ENCODE results near the gene CALD1.

The CALD1 gene

GRCh38 chr7:134768243-134768642, 11.2 kb upstream of the CALD1 start:
- no peak overlapping the region for H3K9ac ChIP-seq (ENCODE audit: low read depth, low read length)
- no peak for DNase-seq
- no peaks in the 10 kb centered on the region for H3K4me1 ChIP-seq (ENCODE audit: insufficient read depth, low read length)
- H2AFZ ChIP-seq (ENCODE audit: low read depth, low read length): no peak overlapping the region
- no peak overlapping the region for H3K27ac ChIP-seq (ENCODE audit: low read length)
- H4K20me1 ChIP-seq (ENCODE audit: insufficient read depth, low read length): no peaks in the 10 kb centered on the region
- no peak for ATAC-seq (ENCODE audit: insufficient read depth, low read depth)
- no peak overlapping the region for H3K4me2 ChIP-seq (ENCODE audit: insufficient read depth, low read length)
- H3K27me3 ChIP-seq (ENCODE audit: insufficient read depth, low read length, poor library complexity): no peaks in the 10 kb centered on the region
- no peak overlapping the region for H3K4me3 ChIP-seq (ENCODE audit: low read depth in 1 of 2, low read length in 2 of 2)
- no peaks in the 10 kb centered on the region for H3K36me3 ChIP-seq (ENCODE audit: insufficient read depth, low read length)
- TF ChIP-seq CTCF (IDR thresholded peaks at IDR 0.05; ENCODE audit: borderline replicate concordance, extremely low read depth, low read length, poor library complexity, severe bottlenecking): no peak
- no peak for TF ChIP-seq EZH2 (IDR thresholded peaks at IDR 0.05; ENCODE audit: borderline replicate concordance, low read depth, low read length, severe bottlenecking)
- no peaks in the 10 kb centered on the region for H3K79me2 ChIP-seq (ENCODE audit: insufficient read depth, low read length)
- no peaks in the 10 kb centered on the region for H3K9me3 ChIP-seq (ENCODE audit: insufficient read depth, low read length, severe bottlenecking)

- no peaks in the 10 kb centered on the region for H4K20me1 ChIP-seq (ENCODE audit: insufficient read depth, low read length)
- ATAC-seq (ENCODE audit: insufficient read depth, low read depth) (no peak), DNase-seq (no peak)
- H3K4me3 ChIP-seq (ENCODE audit: low read depth in 1 of 2, low read length in 2 of 2): no peak overlapping the region
- no peaks in the 10 kb centered on the region for H3K4me1 ChIP-seq (ENCODE audit: insufficient read depth, low read length)
- H3K36me3 ChIP-seq (ENCODE audit: insufficient read depth, low read length): no peaks in the 10 kb centered on the region
- TF ChIP-seq CTCF (IDR thresholded peaks at IDR 0.05; ENCODE audit: borderline replicate concordance, extremely low read depth, low read length, poor library complexity, severe bottlenecking): no peak
- TF ChIP-seq EZH2 (IDR thresholded peaks at IDR 0.05; ENCODE audit: borderline replicate concordance, low read depth, low read length, severe bottlenecking): no peak
- no peak overlapping the region for H3K9ac ChIP-seq (ENCODE audit: low read depth, low read length)
- no peak overlapping the region for H2AFZ ChIP-seq (ENCODE audit: low read depth, low read length)
- no peaks in the 10 kb centered on the region for H3K79me2 ChIP-seq (ENCODE audit: insufficient read depth, low read length)
- H3K9me3 ChIP-seq (ENCODE audit: insufficient read depth, low read length, severe bottlenecking): no peaks in the 10 kb centered on the region
- H3K27me3 ChIP-seq (ENCODE audit: insufficient read depth, low read length, poor library complexity): no peaks in the 10 kb centered on the region
- no peak overlapping the region for H3K27ac ChIP-seq (ENCODE audit: low read length)
- H3K4me2 ChIP-seq (ENCODE audit: insufficient read depth, low read length): no peak overlapping the region
Measured at GRCh38 chr7:134770676-134771075, 8.8 kb upstream of the CALD1 start.

- Histone ChIP-seq H3K4me2 (ENCODE audit: insufficient read depth, low read length) (no peak overlapping the region), H3K27ac (ENCODE audit: low read length) (no peak overlapping the region), H3K4me3 (ENCODE audit: low read depth in 1 of 2, low read length in 2 of 2) (no peak overlapping the region), H3K79me2 (ENCODE audit: insufficient read depth, low read length) (no peaks in the 10 kb centered on the region), H2AFZ (ENCODE audit: low read depth, low read length) (no peak overlapping the region), H3K27me3 (ENCODE audit: insufficient read depth, low read length, poor library complexity) (no peaks in the 10 kb centered on the region), H3K4me1 (ENCODE audit: insufficient read depth, low read length) (no peaks in the 10 kb centered on the region), H3K9me3 (ENCODE audit: insufficient read depth, low read length, severe bottlenecking) (no peaks in the 10 kb centered on the region), H4K20me1 (ENCODE audit: insufficient read depth, low read length) (no peaks in the 10 kb centered on the region), H3K9ac (ENCODE audit: low read depth, low read length) (no peak overlapping the region), H3K36me3 (ENCODE audit: insufficient read depth, low read length) (no peaks in the 10 kb centered on the region)
- no peak for TF ChIP-seq EZH2 (IDR thresholded peaks at IDR 0.05; ENCODE audit: borderline replicate concordance, low read depth, low read length, severe bottlenecking)
- TF ChIP-seq CTCF (IDR thresholded peaks at IDR 0.05; ENCODE audit: borderline replicate concordance, extremely low read depth, low read length, poor library complexity, severe bottlenecking): no peak
- no peak for DNase-seq
- ATAC-seq (ENCODE audit: insufficient read depth, low read depth): no peak
Measured at GRCh38 chr7:134771111-134771510, 8.3 kb upstream of the CALD1 start.

GRCh38 chr7:134771889-134772288, 7.5 kb upstream of the CALD1 start:
- H3K79me2 ChIP-seq (ENCODE audit: insufficient read depth, low read length): no peaks in the 10 kb centered on the region
- DNase-seq (no peak), ATAC-seq (ENCODE audit: insufficient read depth, low read depth) (no peak)
- H3K9me3 ChIP-seq (ENCODE audit: insufficient read depth, low read length, severe bottlenecking): no peaks in the 10 kb centered on the region
- no peak overlapping the region for H3K4me2 ChIP-seq (ENCODE audit: insufficient read depth, low read length)
- no peaks in the 10 kb centered on the region for H3K27me3 ChIP-seq (ENCODE audit: insufficient read depth, low read length, poor library complexity)
- H3K9ac ChIP-seq (ENCODE audit: low read depth, low read length): no peak overlapping the region
- no peak overlapping the region for H2AFZ ChIP-seq (ENCODE audit: low read depth, low read length)
- H4K20me1 ChIP-seq (ENCODE audit: insufficient read depth, low read length): no peaks in the 10 kb centered on the region
- no peak for TF ChIP-seq CTCF (IDR thresholded peaks at IDR 0.05; ENCODE audit: borderline replicate concordance, extremely low read depth, low read length, poor library complexity, severe bottlenecking)
- no peak for TF ChIP-seq EZH2 (IDR thresholded peaks at IDR 0.05; ENCODE audit: borderline replicate concordance, low read depth, low read length, severe bottlenecking)
- no peak overlapping the region for H3K27ac ChIP-seq (ENCODE audit: low read length)
- no peaks in the 10 kb centered on the region for H3K36me3 ChIP-seq (ENCODE audit: insufficient read depth, low read length)
- no peak overlapping the region for H3K4me3 ChIP-seq (ENCODE audit: low read depth in 1 of 2, low read length in 2 of 2)
- H3K4me1 ChIP-seq (ENCODE audit: insufficient read depth, low read length): no peaks in the 10 kb centered on the region

All from DND-41 (cell line).